Ishikawa (cell line): Measurements from ENCODE around the gene AP3B2.

Experiments
- CEBPB ChIP-seq: IDR thresholded peaks from 2 replicates; pipeline ENCODE4 v1.6.1; 2012
- CREB1 ChIP-seq: IDR thresholded peaks from 2 replicates; pipeline ENCODE4 v1.6.1; 2012; ENCODE audit warnings: low read depth
- EGR1 ChIP-seq: IDR thresholded peaks from 2 replicates; pipeline ENCODE4 v1.6.1; 2012
- EP300 ChIP-seq: IDR thresholded peaks from 2 replicates; pipeline ENCODE4 v1.6.1; 2012; ENCODE audit warnings: borderline replicate concordance
- FOXM1 ChIP-seq: IDR thresholded peaks from 2 replicates; pipeline ENCODE4 v1.6.1; 2012; ENCODE audit warnings: low read depth, borderline replicate concordance
- MAX ChIP-seq: IDR thresholded peaks from 2 replicates; pipeline ENCODE4 v1.6.1; 2012
- NFIC ChIP-seq: IDR thresholded peaks from 2 replicates; pipeline ENCODE4 v1.6.1; 2012
- RAD21 ChIP-seq: IDR thresholded peaks from 2 replicates; pipeline ENCODE4 v1.6.1; 2012; ENCODE audit warnings: low read depth
- REST ChIP-seq: IDR thresholded peaks from 2 replicates; pipeline ENCODE4 v1.6.1; 2012; ENCODE audit warnings: low read depth, mild to moderate bottlenecking
- TAF1 ChIP-seq: IDR thresholded peaks from 2 replicates; pipeline ENCODE4 v1.6.1; 2012; ENCODE audit warnings: low read depth, mild to moderate bottlenecking
- TCF12 ChIP-seq: IDR thresholded peaks from 2 replicates; pipeline ENCODE4 v1.6.1; 2012; ENCODE audit warnings: low read depth
- TEAD4 ChIP-seq: IDR thresholded peaks from 2 replicates; pipeline ENCODE4 v1.6.1; 2012
- USF1 ChIP-seq: IDR thresholded peaks from 2 replicates; pipeline ENCODE4 v1.6.1; 2012
- YY1 ChIP-seq: IDR thresholded peaks from 2 replicates; pipeline ENCODE4 v1.6.1; 2012; ENCODE audit warnings: low read depth
- ZBTB7A ChIP-seq: IDR thresholded peaks from 2 replicates; pipeline ENCODE4 v1.6.1; 2012; ENCODE audit warnings: low read depth

Gene AP3B2

GRCh38 chr15:82709081-82709420, 624 bp downstream of the AP3B2 start:
- TF ChIP-seq YY1, result no peak
- no peak for TF ChIP-seq REST
- no peak for TF ChIP-seq ZBTB7A
- TF ChIP-seq EGR1, result no peak
- no peak for TF ChIP-seq EP300
- no peak for TF ChIP-seq TEAD4
- TF ChIP-seq MAX, result no peak
- no peak for TF ChIP-seq CREB1
- no peak for TF ChIP-seq TCF12
- TF ChIP-seq FOXM1, result no peak
- TF ChIP-seq CEBPB, result no peak
- no peak for TF ChIP-seq USF1
- TF ChIP-seq NFIC, result no peak
- TF ChIP-seq TAF1, result no peak
- TF ChIP-seq RAD21, result no peak

- TF ChIP-seq ZBTB7A, result no peak
- TF ChIP-seq USF1, result no peak
- TF ChIP-seq RAD21, result no peak
- no peak for TF ChIP-seq NFIC
- TF ChIP-seq FOXM1, result no peak
Measured at GRCh38 chr15:82699726-82700125, 9.9 kb downstream of the AP3B2 start.

- no peak for TF ChIP-seq NFIC
- no peak for TF ChIP-seq EGR1
- no peak for TF ChIP-seq USF1
- no peak for TF ChIP-seq ZBTB7A
- no peak for TF ChIP-seq RAD21
- no peak for TF ChIP-seq MAX
- TF ChIP-seq CREB1, result no peak
- no peak for TF ChIP-seq TEAD4
- TF ChIP-seq FOXM1, result no peak
- TF ChIP-seq REST, result no peak
- no peak for TF ChIP-seq TAF1
- no peak for TF ChIP-seq TCF12
- no peak for TF ChIP-seq EP300
- TF ChIP-seq YY1, result no peak
- no peak for TF ChIP-seq CEBPB
Measured at GRCh38 chr15:82698711-82699345, 10.8 kb downstream of the AP3B2 start.

- no peak for TF ChIP-seq MAX
- no peak for TF ChIP-seq CEBPB
- TF ChIP-seq TCF12, result no peak
- no peak for TF ChIP-seq YY1
- no peak for TF ChIP-seq TAF1
- TF ChIP-seq EGR1, result no peak
- TF ChIP-seq ZBTB7A, result no peak
- TF ChIP-seq RAD21, result no peak
- TF ChIP-seq EP300, result no peak
- TF ChIP-seq REST, result no peak
- no peak for TF ChIP-seq FOXM1
- no peak for TF ChIP-seq CREB1
- TF ChIP-seq TEAD4, result no peak
- TF ChIP-seq NFIC, result no peak
- no peak for TF ChIP-seq USF1
Measured at GRCh38 chr15:82697735-82698407, 11.8 kb downstream of the AP3B2 start.
